ENCODE results near the gene DLST.

DLST gene

GRCh38 chr14:74942608-74943007, 60.9 kb downstream of the DLST start:
- DNase-seq, result no peak

GRCh38 chr14:74945261-74945851, 63.6 kb downstream of the DLST start:
- DNase-seq, result peak; percentile 53

DNA sequence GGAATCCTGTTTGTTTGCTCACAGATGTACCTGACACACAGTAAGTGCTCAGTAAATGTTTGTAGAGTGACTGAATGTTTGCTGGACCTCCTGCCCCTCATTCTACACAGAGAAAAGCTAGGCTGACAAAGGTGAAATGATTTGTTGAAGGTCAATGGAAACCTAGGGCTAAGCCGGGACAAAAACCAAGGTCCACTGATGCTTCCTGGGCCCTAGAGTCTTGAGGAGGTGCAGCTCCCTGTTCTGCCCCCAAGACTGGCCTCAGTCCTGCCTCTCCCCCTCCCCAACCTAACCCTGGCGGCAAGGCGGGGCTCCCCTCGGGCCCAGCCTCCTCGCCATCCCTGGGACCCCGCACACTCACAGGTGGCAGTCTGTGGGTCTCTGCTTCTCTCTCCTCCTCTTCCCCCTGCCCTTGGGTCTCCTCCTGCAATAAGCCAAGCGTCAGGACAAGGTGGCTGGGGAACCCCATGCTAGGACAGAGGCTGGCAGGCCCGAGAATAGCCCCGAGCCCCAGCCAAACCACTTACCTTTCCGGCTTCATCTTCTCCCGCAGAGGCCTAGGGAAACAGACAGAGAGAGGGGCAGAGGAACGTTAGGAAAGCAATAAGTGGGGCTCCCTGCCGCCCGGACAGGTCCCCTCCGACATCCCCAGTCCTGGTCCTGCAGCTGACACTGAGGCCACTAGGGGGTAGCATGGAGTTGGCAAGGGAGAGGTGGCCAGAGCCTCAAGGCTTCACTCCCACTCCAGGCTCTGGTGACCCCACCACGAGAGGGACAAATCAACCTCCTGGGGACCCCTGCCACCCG, 64.3 kb downstream of the DLST start:
- peak; percentile 76 for DNase-seq

GRCh38 chr14:74946659-74947281, 65.1 kb downstream of the DLST start:
- no peak for DNase-seq

DNA sequence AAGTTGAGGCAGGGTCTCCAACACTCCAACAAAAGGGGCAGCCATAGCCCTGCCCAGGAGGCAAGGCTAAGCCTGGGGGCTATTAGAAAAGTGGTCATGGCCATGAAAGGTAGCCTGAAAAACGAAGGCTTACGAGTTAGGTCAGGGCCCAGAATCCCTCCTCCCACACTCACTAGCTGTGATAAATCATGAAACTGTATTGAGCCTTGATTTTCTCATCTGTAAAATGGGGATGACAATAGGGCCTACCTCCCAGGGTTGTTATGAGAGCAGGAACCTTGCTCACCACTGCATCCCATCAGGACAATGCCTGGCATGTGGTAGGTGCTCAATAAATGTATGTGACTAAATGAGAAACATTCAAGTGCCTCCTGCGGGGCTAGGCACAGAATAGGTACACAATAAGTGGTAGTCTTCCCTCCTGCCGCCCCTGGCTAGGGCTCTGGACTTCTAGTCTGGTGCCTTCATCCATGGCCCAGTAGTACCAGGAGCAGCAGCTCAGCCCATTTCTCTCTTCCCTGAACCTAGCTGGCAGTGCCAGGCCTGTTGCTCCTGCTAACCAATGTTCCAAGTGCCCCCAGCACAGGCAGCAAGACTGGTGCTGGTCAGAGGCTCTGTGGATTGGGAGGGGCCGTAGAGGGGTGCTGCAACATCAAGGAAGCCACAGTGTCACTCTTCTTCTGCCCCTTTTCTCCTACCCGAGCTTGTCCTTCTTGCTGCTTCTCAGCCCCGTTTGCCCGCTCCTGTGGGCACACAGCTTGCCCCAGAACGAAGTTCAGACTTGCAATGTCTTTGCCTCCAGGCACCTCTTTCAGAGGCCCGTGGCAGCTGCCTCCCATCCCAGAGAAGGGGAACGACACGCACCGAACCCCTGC, 65.9 kb downstream of the DLST start:
- DNase-seq, result no peak

DNA sequence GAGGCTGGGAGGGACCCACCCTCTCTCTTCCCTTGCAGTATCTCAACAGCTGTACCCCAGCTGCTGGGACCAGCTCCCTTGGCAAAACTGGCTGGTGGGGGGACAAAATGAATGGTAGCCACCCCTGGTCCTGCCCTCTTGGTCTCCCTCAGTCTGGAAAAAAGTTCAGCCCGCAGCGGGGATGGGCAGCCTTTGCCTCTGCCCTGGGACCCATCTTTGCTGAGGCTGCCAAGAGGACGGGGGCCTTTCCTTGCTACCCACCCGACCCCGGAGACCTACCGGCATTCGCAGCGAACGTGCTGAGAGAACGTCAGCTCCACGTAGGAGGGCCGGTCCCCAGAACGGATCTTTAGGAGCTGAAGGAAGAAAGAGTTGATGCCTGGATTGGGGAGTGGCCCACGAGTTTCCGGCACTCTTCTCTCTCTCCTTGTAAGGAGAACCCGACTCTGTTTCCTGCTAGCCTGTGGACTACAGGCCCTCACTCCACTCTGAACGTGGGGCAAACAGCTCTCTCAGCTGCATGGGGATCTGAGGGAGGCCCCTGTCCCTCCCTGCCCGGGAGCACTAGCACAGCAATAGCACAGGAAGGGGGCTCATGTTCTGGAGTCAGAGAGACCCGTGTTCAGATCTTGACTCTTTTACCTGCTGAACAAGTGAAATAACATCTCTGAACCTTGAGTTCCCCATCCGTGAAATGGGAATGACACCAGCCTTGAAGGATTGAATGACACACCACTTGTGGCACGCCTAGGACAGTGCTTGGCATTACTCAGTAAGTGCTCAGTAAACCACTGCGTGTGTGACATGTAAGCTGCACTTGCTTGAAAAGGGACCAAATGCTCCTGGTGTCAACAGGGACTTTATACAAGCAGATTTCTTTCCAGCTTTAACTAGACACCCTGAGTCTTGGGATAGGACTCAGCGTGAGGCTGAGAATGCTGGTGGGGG, 66.8 kb downstream of the DLST start:
- DNase-seq, result no peak

- DNase-seq, result no peak
These were observed 67.5 kb downstream of the DLST start for GRCh38 chr14:74949191-74949601.

- DNase-seq, result peak; percentile 20
These were observed 68.3 kb downstream of the DLST start for GRCh38 chr14:74949859-74950573.

- no peak for DNase-seq
These were observed 69.2 kb downstream of the DLST start for GRCh38 chr14:74950795-74951442.

DNA sequence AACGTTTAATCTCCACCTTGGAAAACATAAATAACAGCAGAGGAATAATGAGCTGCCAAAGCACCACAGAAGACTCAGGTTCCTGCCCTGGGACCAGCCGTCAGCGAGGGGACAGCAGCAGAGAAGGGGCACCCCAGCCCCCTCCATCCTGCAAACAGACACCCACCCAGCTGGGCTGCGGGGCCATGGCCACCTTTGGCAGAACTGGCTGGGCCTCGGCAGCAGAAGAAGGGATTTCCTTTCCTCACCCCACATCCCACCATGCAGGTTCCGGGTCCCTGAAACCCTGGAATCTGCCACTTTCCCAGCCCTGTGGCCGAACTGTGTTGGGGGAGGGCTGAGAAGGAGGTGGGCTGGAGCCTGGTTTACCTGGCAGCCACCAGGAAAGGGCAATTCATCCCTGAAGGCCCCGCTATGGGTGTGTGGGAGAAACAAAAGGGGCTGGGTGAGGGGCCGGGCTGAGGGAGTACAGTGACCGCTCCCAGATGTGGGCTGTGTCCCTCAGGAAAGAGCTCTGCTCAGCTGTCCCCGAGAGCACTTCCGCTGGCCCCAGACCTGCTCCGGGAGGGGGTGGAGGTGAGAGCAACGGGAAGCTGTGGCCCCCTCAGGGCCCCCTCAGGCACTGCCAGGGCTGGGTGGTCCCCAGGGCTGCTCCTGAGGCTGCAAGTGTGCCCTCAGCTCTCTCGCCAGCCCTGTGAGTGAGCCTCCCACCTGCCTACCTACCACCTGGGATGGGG, 69.9 kb downstream of the DLST start:
- DNase-seq, result no peak

- DNase-seq, result no peak
These were observed 70.5 kb downstream of the DLST start for GRCh38 chr14:74952180-74952665.

- DNase-seq, result no peak
These were observed 71.2 kb downstream of the DLST start for GRCh38 chr14:74952697-74953484.

Measured in OCI-M1 (cell line).